Epithelial cell of alveolus of lung (primary cell): Measurements from ENCODE around the gene DENND1B. TPM values are rescaled to one million over a fixed set of nuclear protein-coding genes. Genes with fewer than 3 reads are reported as not detected.

ENCODE experiments used
- total RNA-seq: library from RNA; depleted of rRNA; stranded (reverse); fragments of >200 nt; gene quantifications from 2 replicates; pipeline ENCODE4 v1.2.1, GENCODE V29; 2015

DENND1B gene, protein sequence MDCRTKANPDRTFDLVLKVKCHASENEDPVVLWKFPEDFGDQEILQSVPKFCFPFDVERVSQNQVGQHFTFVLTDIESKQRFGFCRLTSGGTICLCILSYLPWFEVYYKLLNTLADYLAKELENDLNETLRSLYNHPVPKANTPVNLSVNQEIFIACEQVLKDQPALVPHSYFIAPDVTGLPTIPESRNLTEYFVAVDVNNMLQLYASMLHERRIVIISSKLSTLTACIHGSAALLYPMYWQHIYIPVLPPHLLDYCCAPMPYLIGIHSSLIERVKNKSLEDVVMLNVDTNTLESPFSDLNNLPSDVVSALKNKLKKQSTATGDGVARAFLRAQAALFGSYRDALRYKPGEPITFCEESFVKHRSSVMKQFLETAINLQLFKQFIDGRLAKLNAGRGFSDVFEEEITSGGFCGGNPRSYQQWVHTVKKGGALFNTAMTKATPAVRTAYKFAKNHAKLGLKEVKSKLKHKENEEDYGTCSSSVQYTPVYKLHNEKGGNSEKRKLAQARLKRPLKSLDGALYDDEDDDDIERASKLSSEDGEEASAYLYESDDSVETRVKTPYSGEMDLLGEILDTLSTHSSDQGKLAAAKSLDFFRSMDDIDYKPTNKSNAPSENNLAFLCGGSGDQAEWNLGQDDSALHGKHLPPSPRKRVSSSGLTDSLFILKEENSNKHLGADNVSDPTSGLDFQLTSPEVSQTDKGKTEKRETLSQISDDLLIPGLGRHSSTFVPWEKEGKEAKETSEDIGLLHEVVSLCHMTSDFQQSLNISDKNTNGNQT
- 3.5 and 3.6 TPM in 2 replicates for total RNA-seq

DNA sequence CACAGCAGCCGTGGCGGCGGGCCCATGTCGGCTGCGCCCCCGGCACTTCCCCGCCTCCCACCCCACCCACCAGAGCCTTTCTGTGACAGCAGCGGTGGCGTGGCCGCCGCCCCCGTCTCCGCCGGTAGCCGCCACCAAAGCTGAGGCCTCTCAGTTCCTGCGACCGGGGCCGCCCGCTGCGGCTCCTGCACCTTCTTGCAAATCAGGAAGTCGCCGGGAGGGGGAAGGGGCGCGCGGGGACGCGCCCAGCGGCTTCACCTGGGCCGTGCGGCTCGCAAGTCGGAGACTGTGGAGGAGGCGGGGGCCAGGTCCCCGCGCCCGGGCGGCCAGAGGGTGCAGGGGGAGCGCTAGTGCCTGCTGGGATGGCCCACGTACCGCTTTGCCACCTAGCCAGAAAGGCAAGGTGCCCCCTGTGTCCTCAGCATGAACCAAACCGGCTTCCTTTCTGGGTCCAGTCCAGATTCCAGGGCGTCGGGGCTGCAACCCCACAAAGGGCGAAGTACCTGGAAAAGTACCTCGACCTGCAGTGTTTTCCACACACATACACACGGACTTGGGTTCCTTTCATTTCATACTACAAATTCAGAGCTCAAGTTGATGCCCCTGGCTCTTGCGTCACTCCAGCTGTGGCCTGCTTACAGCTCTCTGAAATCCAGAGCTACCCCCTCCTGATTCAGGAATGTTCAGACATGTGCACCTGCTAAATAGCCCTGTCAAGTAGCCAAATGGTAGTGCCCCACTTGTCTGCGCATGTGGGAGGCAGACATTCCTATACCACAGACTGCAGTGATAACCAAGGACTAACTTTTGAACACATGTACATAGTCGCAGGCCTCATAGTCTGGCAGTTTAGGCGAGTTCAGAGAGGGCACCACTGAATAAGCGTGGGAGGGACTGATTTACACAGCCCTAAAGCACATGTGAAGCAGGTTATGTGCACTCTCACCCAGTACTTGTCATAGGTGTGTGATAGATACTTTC, at the start of gene DENND1B:
Gene DENND1B, minus strand, starts transcription at position 199 of the 981 bp plus-strand sequence. CDS start 325 bp downstream, outside the sequence.

Other genes starting within 250 kb of the DENND1B start
- gene C1orf53, start 127.2 kb upstream of the DENND1B start, total RNA-seq: 1.1 and 1.8 TPM in 2 replicates
- not detected in 2 replicates for gene LHX9, start 141.9 kb upstream of the DENND1B start, total RNA-seq